Transverse colon (tissue), 3 donors: ENCODE results near the gene CHEK2.
"Not testable (repeated sequence)": the region's sequence is repeated elsewhere in the genome, so short reads cannot be mapped to it uniquely, and the experiment has no call there.

ENCODE experiments used
- EP300 ChIP-seq: sonication (generic); formaldehyde crosslinking; IDR thresholded peaks from one replicate; pipeline ENCODE4 v1.6.1; 2017; ENCODE audit warnings: antibody characterized with exemption, low read depth
- TF ChIP-seq, protein P1 (sequence below), 5 experiments: fragments of 200-600 bp in 3 of 5; fragments of 450-650 bp in 2 of 5; sonication (generic) in 3 of 5; IDR thresholded peaks; 1 replicate in 2 of 5; 2 replicates in 3 of 5; pipeline ENCODE4 v1.5.1; 2016 to 2017; ENCODE audit warnings: antibody characterized with exemption in 5 of 5, inconsistent platforms in 3 of 5, mild to moderate bottlenecking in 2 of 5, moderate library complexity in 1 of 5

GRCh38 chr22:28754512-28754911 lies 12.9 kb upstream of the CHEK2 start:
- TF ChIP-seq, protein P1, sequence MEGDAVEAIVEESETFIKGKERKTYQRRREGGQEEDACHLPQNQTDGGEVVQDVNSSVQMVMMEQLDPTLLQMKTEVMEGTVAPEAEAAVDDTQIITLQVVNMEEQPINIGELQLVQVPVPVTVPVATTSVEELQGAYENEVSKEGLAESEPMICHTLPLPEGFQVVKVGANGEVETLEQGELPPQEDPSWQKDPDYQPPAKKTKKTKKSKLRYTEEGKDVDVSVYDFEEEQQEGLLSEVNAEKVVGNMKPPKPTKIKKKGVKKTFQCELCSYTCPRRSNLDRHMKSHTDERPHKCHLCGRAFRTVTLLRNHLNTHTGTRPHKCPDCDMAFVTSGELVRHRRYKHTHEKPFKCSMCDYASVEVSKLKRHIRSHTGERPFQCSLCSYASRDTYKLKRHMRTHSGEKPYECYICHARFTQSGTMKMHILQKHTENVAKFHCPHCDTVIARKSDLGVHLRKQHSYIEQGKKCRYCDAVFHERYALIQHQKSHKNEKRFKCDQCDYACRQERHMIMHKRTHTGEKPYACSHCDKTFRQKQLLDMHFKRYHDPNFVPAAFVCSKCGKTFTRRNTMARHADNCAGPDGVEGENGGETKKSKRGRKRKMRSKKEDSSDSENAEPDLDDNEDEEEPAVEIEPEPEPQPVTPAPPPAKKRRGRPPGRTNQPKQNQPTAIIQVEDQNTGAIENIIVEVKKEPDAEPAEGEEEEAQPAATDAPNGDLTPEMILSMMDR (IDR thresholded peaks at IDR 0.05), result not testable (repeated sequence)
- TF ChIP-seq EP300, result not testable (repeated sequence)
